PFSK-1 (cell line): ENCODE data around the gene EXOC6B.

Source experiments
- FOXP2 ChIP-seq: optimal IDR thresholded peaks from 2 replicates; pipeline ENCODE3; 2011; ENCODE audit warnings: borderline replicate concordance, control low read depth, inconsistent platforms; ENCODE audit not compliant: insufficient read depth; ENCODE audit errors: extremely low read length, extremely low read depth
- POLR2AphosphoS5 ChIP-seq: IDR thresholded peaks from 2 replicates; pipeline ENCODE4 v1.6.1; 2012; ENCODE audit warnings: low read depth, mild to moderate bottlenecking, control low read depth, low read length, moderate library complexity
- SIN3A ChIP-seq: IDR thresholded peaks from 2 replicates; pipeline ENCODE4 v1.6.1; 2012; ENCODE audit warnings: mild to moderate bottlenecking, low read length, moderate library complexity, borderline replicate concordance; ENCODE audit not compliant: insufficient read depth
- TAF1 ChIP-seq: IDR thresholded peaks from 2 replicates; pipeline ENCODE4 v1.6.1; 2012; ENCODE audit warnings: low read length, control low read depth, borderline replicate concordance; ENCODE audit not compliant: insufficient read depth
- TF ChIP-seq, protein P1 (sequence below), 2 experiments: IDR thresholded peaks; 2 replicates each; pipeline versions ENCODE4 v1.6.1 to v1.8.0; 2011 to 2012; ENCODE audit warnings: low read depth in 2 of 2, low read length in 2 of 2, control low read depth in 1 of 2, inconsistent platforms in 1 of 2, mild to moderate bottlenecking in 1 of 2, moderate library complexity in 1 of 2; ENCODE audit not compliant: insufficient read depth in 1 of 2

Gene EXOC6B

DNA sequence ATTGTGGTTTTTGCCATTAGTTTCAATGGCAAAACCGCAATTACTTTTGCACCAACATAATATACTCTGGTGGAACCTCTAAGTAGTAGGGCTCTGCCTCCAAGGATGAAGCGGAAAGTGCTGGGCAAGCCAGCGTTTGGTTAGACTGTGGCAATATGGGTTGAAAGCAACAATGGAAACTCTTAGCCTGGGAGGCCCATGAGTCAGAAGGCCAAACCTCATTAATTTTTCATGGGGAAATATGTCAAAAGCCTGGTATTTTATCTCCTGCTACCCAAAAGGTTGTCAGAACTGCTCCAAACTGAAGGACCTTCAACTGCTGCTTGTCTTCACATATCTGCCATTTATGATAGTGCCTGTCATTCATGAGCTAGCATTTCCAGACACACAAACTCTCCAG lies 499.1 kb downstream of the EXOC6B start:
- TF ChIP-seq, protein P1, sequence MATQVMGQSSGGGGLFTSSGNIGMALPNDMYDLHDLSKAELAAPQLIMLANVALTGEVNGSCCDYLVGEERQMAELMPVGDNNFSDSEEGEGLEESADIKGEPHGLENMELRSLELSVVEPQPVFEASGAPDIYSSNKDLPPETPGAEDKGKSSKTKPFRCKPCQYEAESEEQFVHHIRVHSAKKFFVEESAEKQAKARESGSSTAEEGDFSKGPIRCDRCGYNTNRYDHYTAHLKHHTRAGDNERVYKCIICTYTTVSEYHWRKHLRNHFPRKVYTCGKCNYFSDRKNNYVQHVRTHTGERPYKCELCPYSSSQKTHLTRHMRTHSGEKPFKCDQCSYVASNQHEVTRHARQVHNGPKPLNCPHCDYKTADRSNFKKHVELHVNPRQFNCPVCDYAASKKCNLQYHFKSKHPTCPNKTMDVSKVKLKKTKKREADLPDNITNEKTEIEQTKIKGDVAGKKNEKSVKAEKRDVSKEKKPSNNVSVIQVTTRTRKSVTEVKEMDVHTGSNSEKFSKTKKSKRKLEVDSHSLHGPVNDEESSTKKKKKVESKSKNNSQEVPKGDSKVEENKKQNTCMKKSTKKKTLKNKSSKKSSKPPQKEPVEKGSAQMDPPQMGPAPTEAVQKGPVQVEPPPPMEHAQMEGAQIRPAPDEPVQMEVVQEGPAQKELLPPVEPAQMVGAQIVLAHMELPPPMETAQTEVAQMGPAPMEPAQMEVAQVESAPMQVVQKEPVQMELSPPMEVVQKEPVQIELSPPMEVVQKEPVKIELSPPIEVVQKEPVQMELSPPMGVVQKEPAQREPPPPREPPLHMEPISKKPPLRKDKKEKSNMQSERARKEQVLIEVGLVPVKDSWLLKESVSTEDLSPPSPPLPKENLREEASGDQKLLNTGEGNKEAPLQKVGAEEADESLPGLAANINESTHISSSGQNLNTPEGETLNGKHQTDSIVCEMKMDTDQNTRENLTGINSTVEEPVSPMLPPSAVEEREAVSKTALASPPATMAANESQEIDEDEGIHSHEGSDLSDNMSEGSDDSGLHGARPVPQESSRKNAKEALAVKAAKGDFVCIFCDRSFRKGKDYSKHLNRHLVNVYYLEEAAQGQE (IDR thresholded peaks at IDR 0.05; ENCODE audit: insufficient read depth in 1 of 2, low read depth in 2 of 2, low read length in 2 of 2), result no peak
- TF ChIP-seq FOXP2, result no peak
- TF ChIP-seq SIN3A, result no peak
- no peak for TF ChIP-seq TAF1
- no peak for TF ChIP-seq POLR2AphosphoS5

DNA sequence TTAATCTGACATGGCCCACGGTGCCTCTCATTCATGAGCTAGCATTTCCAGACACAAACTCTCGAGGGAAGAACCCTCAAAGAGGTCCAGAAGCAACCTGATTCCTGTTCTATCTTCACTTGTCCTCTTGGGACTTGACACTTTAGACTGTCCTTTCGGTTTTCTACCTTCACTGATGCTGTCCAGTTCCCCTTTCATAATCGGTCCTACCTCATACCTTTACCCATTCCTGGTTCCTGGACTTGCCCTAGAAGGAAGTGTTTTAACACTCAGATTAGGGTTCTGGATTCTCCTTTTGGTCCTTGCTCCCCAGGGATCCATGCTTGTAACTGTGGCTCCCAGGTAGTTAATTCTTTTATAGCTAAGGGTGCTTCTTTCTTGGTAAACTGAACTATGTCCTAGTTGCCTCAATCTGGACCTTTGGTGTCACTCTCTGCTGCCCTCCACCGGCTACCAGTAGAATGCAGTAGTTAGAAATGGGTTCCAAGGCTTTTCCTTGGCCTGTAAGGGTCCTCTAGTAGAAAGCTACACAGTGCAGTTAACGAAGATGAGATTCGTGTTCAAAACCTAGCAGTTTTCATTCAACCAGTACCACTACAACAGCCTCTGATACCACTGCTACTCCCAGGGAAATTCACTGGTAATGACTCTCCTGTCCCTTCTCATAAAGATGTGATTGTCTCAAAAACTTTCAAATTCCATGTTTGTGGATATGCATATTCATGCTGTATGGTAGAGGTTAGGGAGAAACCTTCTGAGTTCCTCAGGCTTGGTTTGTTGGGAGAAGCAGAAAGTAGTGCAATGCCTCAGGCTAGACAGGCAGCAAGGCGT lies 500.0 kb downstream of the EXOC6B start:
- TF ChIP-seq SIN3A (no peak), TAF1 (no peak), POLR2AphosphoS5 (no peak), FOXP2 (no peak)
- TF ChIP-seq, protein P1 (IDR thresholded peaks at IDR 0.05; ENCODE audit: insufficient read depth in 1 of 2, low read depth in 2 of 2, low read length in 2 of 2), result no peak

DNA sequence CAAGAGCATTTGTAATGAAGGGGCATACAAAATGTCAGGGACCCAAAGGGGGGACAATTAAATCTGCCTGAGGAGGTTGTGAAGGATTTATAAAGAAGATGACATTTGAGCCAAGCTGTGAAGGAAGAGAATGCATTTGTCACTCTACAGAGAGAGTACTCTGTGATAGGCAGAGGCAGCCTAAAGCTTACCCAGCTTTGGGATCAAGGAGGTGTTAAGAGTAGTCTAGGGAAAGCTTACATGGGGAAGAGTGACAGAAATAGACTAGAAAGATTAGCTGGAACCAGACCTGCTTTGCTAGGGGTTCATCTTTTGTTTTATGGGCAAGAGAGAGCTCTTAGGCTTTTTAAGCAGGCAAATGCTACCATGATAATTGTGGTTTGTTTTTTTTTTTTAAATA lies 509.1 kb downstream of the EXOC6B start:
- TF ChIP-seq TAF1 (no peak), FOXP2 (no peak), POLR2AphosphoS5 (no peak), SIN3A (no peak)
- TF ChIP-seq, protein P1 (IDR thresholded peaks at IDR 0.05; ENCODE audit: insufficient read depth in 1 of 2, low read depth in 2 of 2, low read length in 2 of 2), result no peak

DNA sequence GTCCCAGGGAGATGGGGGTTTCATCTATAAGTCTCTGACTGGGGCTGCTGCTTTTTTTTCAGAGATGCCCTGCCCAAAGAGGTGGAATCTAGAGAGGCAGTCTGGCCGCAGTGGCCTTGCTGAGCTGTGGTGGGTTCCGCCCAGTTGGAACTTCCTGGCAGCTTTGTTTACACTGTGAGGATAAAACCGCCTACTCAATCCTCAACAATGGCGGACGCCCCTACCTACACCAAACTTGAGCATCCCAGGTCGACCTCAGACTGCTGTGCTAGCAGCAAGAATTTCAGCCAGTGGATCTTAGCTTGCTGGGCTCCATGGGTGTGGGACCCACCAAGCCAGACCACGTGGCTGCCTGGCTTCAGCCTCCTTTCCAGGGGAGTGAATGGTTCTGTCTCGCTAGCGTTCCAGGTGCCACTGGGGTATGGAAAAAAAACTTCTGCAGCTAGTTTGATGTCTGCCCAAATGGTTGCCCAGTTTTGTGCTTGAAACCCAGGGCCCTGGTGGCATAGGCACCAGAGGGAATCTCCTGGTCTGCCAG lies 525.6 kb downstream of the EXOC6B start:
- TF ChIP-seq, protein P1 (IDR thresholded peaks at IDR 0.05; ENCODE audit: insufficient read depth in 1 of 2, low read depth in 2 of 2, low read length in 2 of 2), result no peak
- TF ChIP-seq FOXP2 (no peak), POLR2AphosphoS5 (no peak), TAF1 (no peak), SIN3A (no peak)
